Femur (tissue), 1 donor: ENCODE measurements around the gene PRDM15.

ENCODE experiments used
- DNase-seq: peaks from one replicate; pipeline ENCODE4 v3.0.0-alpha.2; 2017

PRDM15 gene

DNA sequence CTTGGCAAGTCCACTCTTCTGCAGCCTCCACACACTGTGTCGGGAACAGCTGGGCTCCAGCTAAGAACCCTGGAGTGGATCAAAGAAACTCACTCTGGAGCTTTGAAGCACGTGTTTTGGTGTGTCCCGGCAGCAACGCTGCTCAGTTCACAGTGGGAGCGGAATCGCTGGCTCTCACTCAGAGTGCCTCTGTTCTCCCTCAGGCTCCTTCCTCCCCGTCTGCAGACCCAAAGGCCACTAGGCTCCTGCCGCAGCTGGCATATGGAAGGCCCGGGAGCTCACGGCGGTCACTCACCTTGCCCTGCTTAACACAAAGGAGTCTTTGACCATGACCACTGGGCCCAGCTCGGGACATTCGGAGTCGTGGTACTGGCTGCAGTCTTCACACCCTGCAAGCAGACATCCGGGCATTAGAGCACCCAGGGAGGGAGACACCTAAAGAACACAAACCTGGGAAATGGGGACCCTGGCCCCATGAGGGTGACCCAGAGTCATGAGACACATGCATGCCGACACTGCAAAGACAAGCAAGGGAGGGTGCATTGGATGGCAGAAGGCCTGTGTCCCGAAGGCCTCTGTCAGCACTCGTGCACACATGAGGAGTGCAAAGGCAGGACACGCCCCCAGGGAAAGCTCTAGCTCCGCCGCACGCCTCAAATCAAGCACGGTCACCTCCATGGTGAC, 19.7 kb downstream of the PRDM15 start:
- DNase-seq: no peak

GRCh38 chr21:41858466-41859296, 20.5 kb downstream of the PRDM15 start:
- DNase-seq: no peak

DNA sequence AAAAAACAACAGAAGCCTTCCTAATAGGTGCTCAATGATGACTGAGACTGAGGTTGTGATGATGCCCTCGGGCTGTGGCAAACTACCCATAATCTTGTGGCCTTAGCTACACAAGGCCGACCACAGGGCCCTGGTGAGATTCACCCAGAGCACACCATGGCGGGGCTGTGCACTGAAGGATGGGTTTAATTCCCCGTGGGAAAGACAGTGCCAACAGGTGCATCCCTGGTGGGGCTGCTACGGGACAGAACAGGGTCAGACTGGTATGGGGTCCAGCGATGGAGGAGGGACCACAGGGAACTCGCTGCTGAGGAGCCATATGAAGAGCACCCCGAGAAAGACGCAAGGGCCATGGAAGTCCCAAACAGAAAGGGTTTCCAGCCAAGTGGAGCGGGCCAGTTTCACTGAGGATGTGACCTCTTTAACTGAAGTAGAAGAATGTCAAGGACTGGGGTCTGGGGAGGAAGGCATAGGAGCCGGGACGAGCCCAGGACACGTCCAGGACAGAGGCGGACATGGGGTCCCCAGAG, 21.3 kb downstream of the PRDM15 start:
- no peak for DNase-seq

- no peak for DNase-seq
Measured at GRCh38 chr21:41856572-41856971, 22.6 kb downstream of the PRDM15 start.

- DNase-seq: no peak
Measured at GRCh38 chr21:41854426-41854995, 24.6 kb downstream of the PRDM15 start.

DNA sequence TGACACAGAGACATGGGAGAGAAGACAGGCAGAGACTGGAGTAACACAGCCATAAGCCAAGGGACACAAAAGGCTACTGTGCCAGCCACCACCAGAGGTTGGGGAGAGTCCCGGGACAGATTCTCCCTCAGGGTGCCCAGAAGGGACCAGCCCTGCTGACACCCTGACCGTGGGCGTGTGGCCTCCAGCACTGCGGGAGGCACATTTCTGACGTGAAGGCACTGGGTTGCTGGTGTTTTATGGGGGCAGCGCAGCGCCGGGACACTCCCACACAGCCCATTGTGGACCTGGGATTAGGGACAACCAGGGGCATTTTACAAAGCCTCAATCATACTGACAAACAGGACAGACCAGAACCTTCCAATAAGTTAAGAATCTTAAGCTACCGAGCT, 26.2 kb downstream of the PRDM15 start:
- DNase-seq: no peak

- no peak for DNase-seq
Measured at GRCh38 chr21:41852151-41852928, 26.8 kb downstream of the PRDM15 start.

GRCh38 chr21:41851090-41851790, 27.9 kb downstream of the PRDM15 start:
- DNase-seq: no peak

- DNase-seq: no peak
Measured at GRCh38 chr21:41850085-41850484, 29.1 kb downstream of the PRDM15 start.

GRCh38 chr21:41848958-41849580, 30.1 kb downstream of the PRDM15 start:
- no peak for DNase-seq

DNA sequence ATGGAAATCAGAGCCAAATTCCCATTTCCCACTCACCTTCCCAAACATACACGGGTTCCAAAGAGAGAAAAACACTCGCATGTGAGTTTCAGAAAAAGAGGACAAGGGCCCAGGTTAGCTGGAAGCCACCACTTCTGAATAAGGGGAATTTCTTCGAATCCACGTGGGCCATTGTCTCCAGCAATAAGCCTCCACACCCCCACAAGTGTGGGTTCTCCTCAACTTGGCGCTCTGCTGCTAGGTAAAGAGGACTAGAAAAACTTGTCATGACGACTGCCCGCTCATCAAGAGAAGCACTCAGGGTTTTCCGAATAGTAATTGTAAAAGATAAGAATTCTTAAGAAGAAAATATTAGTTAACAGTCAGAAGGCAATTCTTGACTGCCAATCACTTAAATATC, 30.6 kb downstream of the PRDM15 start:
- DNase-seq: no peak

DNA sequence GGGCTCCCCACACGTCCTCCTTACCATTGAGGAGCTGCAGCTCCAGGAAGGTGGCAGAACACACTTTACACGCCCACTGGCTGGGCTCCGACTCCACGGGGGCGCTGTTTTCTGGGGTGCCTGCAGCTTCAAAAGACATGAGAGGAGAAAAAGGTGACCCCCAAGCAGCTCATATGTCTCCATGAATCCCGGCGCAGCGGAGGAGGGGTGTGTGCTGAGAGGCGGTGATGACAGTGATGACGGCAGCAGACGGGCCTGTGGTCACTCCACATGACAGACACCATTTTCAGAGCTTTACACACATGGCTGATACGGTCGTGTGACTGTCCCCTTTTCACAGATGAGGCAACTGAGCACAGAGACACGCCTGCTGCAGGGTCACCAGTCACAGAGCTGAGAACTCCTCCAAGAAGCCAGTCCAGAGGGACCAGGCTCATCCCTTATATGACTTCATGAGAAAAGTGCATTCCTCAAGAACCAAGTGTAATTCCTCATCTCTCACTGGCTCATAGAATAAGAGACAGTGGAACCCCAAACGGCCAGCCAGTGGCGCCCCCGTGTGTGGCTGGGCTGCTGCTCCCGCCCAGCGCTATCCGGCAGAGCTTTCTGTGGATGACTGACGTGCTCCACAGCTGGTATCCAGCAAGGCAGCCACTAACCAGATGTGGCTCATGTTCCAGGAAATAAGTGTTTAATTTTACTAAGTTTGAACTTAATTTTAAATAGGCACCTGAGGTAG, 31.9 kb downstream of the PRDM15 start:
- DNase-seq: no peak

GRCh38 chr21:41846536-41846935, 32.6 kb downstream of the PRDM15 start:
- no peak for DNase-seq

GRCh38 chr21:41846033-41846317, 33.2 kb downstream of the PRDM15 start:
- DNase-seq: no peak

- DNase-seq: no peak
Measured at GRCh38 chr21:41845310-41846032, 33.7 kb downstream of the PRDM15 start.

- no peak for DNase-seq
Measured at GRCh38 chr21:41843584-41843983, 35.6 kb downstream of the PRDM15 start.

- DNase-seq: no peak
Measured at GRCh38 chr21:41840880-41841279, 38.3 kb downstream of the PRDM15 start.

DNA sequence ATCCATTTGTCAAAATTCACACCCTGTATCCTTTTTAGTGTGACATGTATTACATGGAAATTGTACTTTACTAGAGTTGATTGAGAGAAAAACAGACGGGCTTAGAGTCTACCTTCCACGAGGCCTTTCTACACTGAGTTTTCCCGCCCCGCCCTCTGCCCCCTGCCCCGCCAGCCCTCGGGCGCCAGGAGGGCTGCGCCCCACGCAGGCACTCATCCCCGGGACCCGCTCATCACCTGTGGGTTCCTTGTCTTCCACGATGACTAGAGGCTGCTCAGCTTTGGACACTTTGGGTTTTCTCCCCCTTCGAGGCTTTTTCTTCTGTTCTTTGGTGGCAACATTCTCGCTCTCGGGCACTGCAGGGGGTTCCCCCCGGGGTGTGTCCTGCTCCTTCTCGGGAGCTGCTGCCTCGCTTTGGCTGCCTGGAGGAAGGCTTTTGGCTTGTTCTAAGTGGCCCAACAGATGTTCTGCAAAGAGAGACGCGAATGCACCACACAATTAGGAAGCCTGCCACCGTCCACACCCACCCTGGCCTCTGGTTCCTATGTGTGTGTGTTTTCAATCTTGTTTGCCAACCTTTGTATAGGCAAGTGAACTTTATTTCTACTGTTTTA, 39.6 kb downstream of the PRDM15 start:
- no peak for DNase-seq

- DNase-seq: no peak
Measured at GRCh38 chr21:41837756-41838297, 41.3 kb downstream of the PRDM15 start.
